Activated CD4-positive, alpha-beta memory T cell treated with anti-CD3 and anti-CD28 coated beads for 36 hours (primary cell): ENCODE results near the gene ITFG2. TPM values are rescaled to one million over a fixed set of nuclear protein-coding genes. Genes with fewer than 3 reads are reported as not detected.
"Not testable (repeated sequence)": the region's sequence is repeated elsewhere in the genome, so short reads cannot be mapped to it uniquely, and the experiment has no call there.

Experiments
- CTCF ChIA-PET: fragments of 350-600 bp; sonication (Branson Sonifier 250); formaldehyde crosslinking; loops from one replicate; lab custom pipeline; 2021; ENCODE audit warnings: antibody characterized with exemption, inconsistent platforms; lab: Charles Lee
- POLR2A ChIA-PET: fragments of 350-600 bp; sonication (Branson Sonifier 250); formaldehyde crosslinking; loops from one replicate; lab custom pipeline; 2021; ENCODE audit warnings: antibody characterized with exemption; lab: Charles Lee
- DNase-seq: peaks from one replicate; pipeline ENCODE4 v3.0.0-alpha.2; 2020
- H3K27ac Mint-ChIP-seq: one replicate; pipeline ENCODE4 v1.8.0; 2021; ENCODE audit warnings: mixed read lengths
- H3K27me3 Mint-ChIP-seq: one replicate; pipeline ENCODE4 v1.8.0; 2021; ENCODE audit warnings: mixed read lengths
- H3K36me3 Mint-ChIP-seq: one replicate; pipeline ENCODE4 v1.8.0; 2021; ENCODE audit warnings: mixed read lengths
- H3K4me1 Mint-ChIP-seq: one replicate; pipeline ENCODE4 v1.8.0; 2021; ENCODE audit warnings: low read depth, mixed read lengths
- H3K4me3 Mint-ChIP-seq: one replicate; pipeline ENCODE4 v1.8.0; 2021; ENCODE audit warnings: mild to moderate bottlenecking, mixed read lengths
- H3K9me3 Mint-ChIP-seq: one replicate; pipeline ENCODE4 v1.8.0; 2021; ENCODE audit warnings: mixed read lengths
- intact Hi-C: fragments of 100-400 bp; cut with micrococcal nuclease; formaldehyde crosslinking; loops from one replicate; pipeline ENCODE4 v1.15.1; 2023
- total RNA-seq, 2 experiments: library from RNA; stranded (reverse); gene quantifications; one replicate each; pipeline ENCODE4 v1.2.3, GENCODE V29; 2021

ITFG2 gene
- total RNA-seq = 10 to 100 TPM; 18.9 to 21.6 TPM

- ChIA-PET POLR2A (interaction anchor here (0.6 kb wide), 1 partner anchor 121 kb away, joined by 6 read pairs; no protein-coding TSS in a partner anchor), CTCF (interaction anchor here (1.2 to 2.1 kb wide), 4 partner anchors 14 to 65 kb away, joined by 4 to 12 read pairs (median 7); partner anchors contain the start of gene FKBP4)
- Mint-ChIP-seq H3K27ac (peak within 1 kb of the TSS; percentile 98), H3K4me1 (peaks cover 19% of the 10 kb centered on the region), H3K27me3 (no peaks in the 10 kb centered on the region), H3K4me3 (peak within 1 kb of the TSS; percentile 99), H3K9me3 (no peaks in the 10 kb centered on the region), H3K36me3 (peaks cover 12% of the 10 kb centered on the region)
- intact Hi-C loops = loop anchor here (1.0 to 5.0 kb wide), 6 partner anchors 18 to 1060 kb away; partner anchors contain the start of genes FKBP4, FOXM1, PARP11 and RHNO1
- DNase-seq = peak; percentile 98
Observed at GRCh38 chr12:2812290-2813213, at the start of gene ITFG2. ITFG2 (plus strand) TSS chr12:2812668; CDS start chr12:2812761, 93 bp downstream.

GRCh38 chr12:2764398-2764797 is 48.1 kb upstream of the ITFG2 start:
- ChIA-PET CTCF (no interaction called here), POLR2A (no interaction called here)
- no peak overlapping the region for H3K27ac Mint-ChIP-seq
- no peaks in the 10 kb centered on the region for H3K4me1 Mint-ChIP-seq
- no peaks in the 10 kb centered on the region for H3K9me3 Mint-ChIP-seq
- H3K36me3 Mint-ChIP-seq = no peaks in the 10 kb centered on the region
- no peaks in the 10 kb centered on the region for H3K27me3 Mint-ChIP-seq
- intact Hi-C loops = no loop called here
- H3K4me3 Mint-ChIP-seq = no peak overlapping the region
- no peak for DNase-seq

GRCh38 chr12:2765052-2765451 is 47.4 kb upstream of the ITFG2 start:
- POLR2A ChIA-PET = no interaction called here
- no peak for DNase-seq
- no peak overlapping the region for H3K27ac Mint-ChIP-seq
- no peak overlapping the region for H3K4me3 Mint-ChIP-seq
- no peaks in the 10 kb centered on the region for H3K4me1 Mint-ChIP-seq
- CTCF ChIA-PET = no interaction called here
- H3K27me3 Mint-ChIP-seq = no peaks in the 10 kb centered on the region
- H3K9me3 Mint-ChIP-seq = no peaks in the 10 kb centered on the region
- intact Hi-C loops = no loop called here
- no peaks in the 10 kb centered on the region for H3K36me3 Mint-ChIP-seq

- POLR2A ChIA-PET = no interaction called here
- Mint-ChIP-seq H3K27ac (no peak overlapping the region), H3K4me1 (no peaks in the 10 kb centered on the region), H3K27me3 (no peaks in the 10 kb centered on the region), H3K9me3 (no peaks in the 10 kb centered on the region), H3K36me3 (no peaks in the 10 kb centered on the region), H3K4me3 (no peak overlapping the region)
- CTCF ChIA-PET = no interaction called here
- DNase-seq = no peak
- intact Hi-C loops = no loop called here
Observed at GRCh38 chr12:2765608-2766007, 46.9 kb upstream of the ITFG2 start.

- DNase-seq = no peak
- H3K9me3 Mint-ChIP-seq = no peaks in the 10 kb centered on the region
- H3K36me3 Mint-ChIP-seq = no peaks in the 10 kb centered on the region
- ChIA-PET CTCF (no interaction called here), POLR2A (no interaction called here)
- H3K27ac Mint-ChIP-seq = no peak overlapping the region
- H3K4me1 Mint-ChIP-seq = no peaks in the 10 kb centered on the region
- no peaks in the 10 kb centered on the region for H3K27me3 Mint-ChIP-seq
- intact Hi-C loops = no loop called here
- H3K4me3 Mint-ChIP-seq = no peak overlapping the region
Observed at GRCh38 chr12:2768224-2768961, 44.1 kb upstream of the ITFG2 start.

GRCh38 chr12:2769866-2770533 is 42.5 kb upstream of the ITFG2 start:
- Mint-ChIP-seq H3K4me3 (no peak overlapping the region), H3K9me3 (no peaks in the 10 kb centered on the region), H3K27ac (no peak overlapping the region), H3K27me3 (no peaks in the 10 kb centered on the region), H3K36me3 (no peaks in the 10 kb centered on the region), H3K4me1 (no peaks in the 10 kb centered on the region)
- intact Hi-C loops = no loop called here
- POLR2A ChIA-PET = no interaction called here
- CTCF ChIA-PET = no interaction called here
- DNase-seq = no peak

- H3K4me1 Mint-ChIP-seq, H3K27ac Mint-ChIP-seq, H3K4me3 Mint-ChIP-seq, H3K36me3 Mint-ChIP-seq, CTCF ChIA-PET, intact Hi-C loops, DNase-seq, H3K9me3 Mint-ChIP-seq, H3K27me3 Mint-ChIP-seq, POLR2A ChIA-PET: not testable (repeated sequence)
Observed at GRCh38 chr12:2770544-2770943, 41.9 kb upstream of the ITFG2 start.

GRCh38 chr12:2772370-2772769 is 40.1 kb upstream of the ITFG2 start:
- POLR2A ChIA-PET = no interaction called here
- no peaks in the 10 kb centered on the region for H3K9me3 Mint-ChIP-seq
- H3K27me3 Mint-ChIP-seq = no peaks in the 10 kb centered on the region
- H3K4me1 Mint-ChIP-seq = no peaks in the 10 kb centered on the region
- H3K36me3 Mint-ChIP-seq = no peaks in the 10 kb centered on the region
- H3K4me3 Mint-ChIP-seq = no peak overlapping the region
- intact Hi-C loops = no loop called here
- DNase-seq = no peak
- no peak overlapping the region for H3K27ac Mint-ChIP-seq
- CTCF ChIA-PET = no interaction called here

- Mint-ChIP-seq H3K27ac (no peak overlapping the region), H3K9me3 (no peaks in the 10 kb centered on the region), H3K36me3 (no peaks in the 10 kb centered on the region), H3K4me1 (no peaks in the 10 kb centered on the region), H3K4me3 (no peak overlapping the region), H3K27me3 (no peaks in the 10 kb centered on the region)
- no peak for DNase-seq
- ChIA-PET POLR2A (no interaction called here), CTCF (interaction anchor here (1.5 kb wide), 1 partner anchor 11 kb away, joined by 3 read pairs; no protein-coding TSS in a partner anchor)
- intact Hi-C loops = no loop called here
Observed at GRCh38 chr12:2773199-2773875, 39.1 kb upstream of the ITFG2 start.

GRCh38 chr12:2775431-2775830 is 37.0 kb upstream of the ITFG2 start:
- ChIA-PET POLR2A (no interaction called here), CTCF (no interaction called here)
- Mint-ChIP-seq H3K27me3 (no peaks in the 10 kb centered on the region), H3K9me3 (no peaks in the 10 kb centered on the region), H3K36me3 (no peaks in the 10 kb centered on the region), H3K27ac (no peak overlapping the region), H3K4me1 (no peaks in the 10 kb centered on the region), H3K4me3 (no peak overlapping the region)
- DNase-seq = no peak
- intact Hi-C loops = no loop called here

- intact Hi-C loops = no loop called here
- POLR2A ChIA-PET = no interaction called here
- DNase-seq = no peak
- H3K27ac Mint-ChIP-seq = no peak overlapping the region
- CTCF ChIA-PET = no interaction called here
- no peaks in the 10 kb centered on the region for H3K4me1 Mint-ChIP-seq
- no peaks in the 10 kb centered on the region for H3K36me3 Mint-ChIP-seq
- H3K4me3 Mint-ChIP-seq = no peak overlapping the region
- H3K9me3 Mint-ChIP-seq = no peaks in the 10 kb centered on the region
- H3K27me3 Mint-ChIP-seq = no peaks in the 10 kb centered on the region
Observed at GRCh38 chr12:2776129-2776806, 36.2 kb upstream of the ITFG2 start.
